ENCODE measurements around the gene PAPLN.

Gene PAPLN

DNA sequence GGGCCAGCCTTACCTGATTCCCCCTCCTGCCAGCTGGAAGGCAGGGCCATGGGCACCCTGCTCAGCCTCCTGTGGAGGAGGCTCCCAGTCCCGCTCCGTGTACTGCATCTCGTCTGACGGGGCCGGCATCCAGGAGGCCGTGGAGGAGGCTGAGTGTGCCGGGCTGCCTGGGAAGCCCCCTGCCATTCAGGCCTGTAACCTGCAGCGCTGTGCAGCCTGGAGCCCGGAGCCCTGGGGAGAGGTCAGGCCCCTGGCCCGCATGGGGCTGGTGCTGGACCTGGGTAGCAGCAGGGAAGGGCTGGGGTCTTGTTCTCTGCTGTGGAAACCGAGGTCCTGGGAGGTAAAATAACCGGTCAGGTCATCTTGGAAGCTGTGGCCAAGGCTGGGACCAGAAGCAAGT lies 16.4 kb downstream of the PAPLN start:
- in situ Hi-C loops (cut with MboI; ENCODE audit: low pct_unique_long_range_greater_than_20kb, low sequenced_read_pairs, unreplicated experiment), result no loop called here
- TF ChIP-seq CTCF (IDR thresholded peaks at IDR 0.05; ENCODE audit: extremely low read depth, insufficient read depth, missing control alignments), result no peak
- no peak for DNase-seq (ENCODE audit: low spot score)

- in situ Hi-C loops (cut with MboI; ENCODE audit: low pct_unique_long_range_greater_than_20kb, low sequenced_read_pairs, unreplicated experiment), result no loop called here
- no peak for TF ChIP-seq CTCF (IDR thresholded peaks at IDR 0.05; ENCODE audit: extremely low read depth, insufficient read depth, missing control alignments)
- no peak for DNase-seq (ENCODE audit: low spot score)
Measured at GRCh38 chr14:73254247-73255004, 17.1 kb downstream of the PAPLN start.

- in situ Hi-C loops (cut with MboI; ENCODE audit: low pct_unique_long_range_greater_than_20kb, low sequenced_read_pairs, unreplicated experiment), result no loop called here
- no peak for TF ChIP-seq CTCF (IDR thresholded peaks at IDR 0.05; ENCODE audit: extremely low read depth, insufficient read depth, missing control alignments)
- DNase-seq (ENCODE audit: low spot score), result no peak
Measured at GRCh38 chr14:73255005-73255400, 17.7 kb downstream of the PAPLN start.

DNA sequence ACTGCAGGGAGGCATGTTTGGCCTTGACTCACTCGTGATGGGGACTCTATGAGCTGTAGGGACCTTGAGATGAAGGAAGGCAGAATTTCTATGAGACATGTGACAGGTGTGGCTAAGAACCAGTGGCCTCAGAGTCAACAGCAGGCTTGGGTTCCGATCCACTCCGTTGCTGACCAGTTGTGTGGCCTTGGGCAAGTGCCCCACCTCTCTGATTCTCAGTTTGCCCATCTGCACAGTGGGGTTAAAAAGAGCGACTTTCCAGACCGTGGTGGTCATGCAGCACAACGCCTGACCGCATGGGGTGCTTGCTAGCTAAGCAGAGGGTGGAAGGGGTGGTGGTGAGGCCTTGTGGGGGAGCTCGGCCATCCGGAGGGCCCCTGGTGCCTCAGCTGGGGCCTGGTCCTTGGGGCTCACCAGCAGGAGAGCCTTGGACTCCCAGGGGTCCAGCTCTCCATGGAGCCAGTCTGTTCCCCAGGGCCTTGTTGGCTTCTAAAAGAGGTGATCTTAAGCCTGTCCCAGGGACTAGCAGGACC lies 18.5 kb downstream of the PAPLN start:
- in situ Hi-C loops (cut with MboI; ENCODE audit: low pct_unique_long_range_greater_than_20kb, low sequenced_read_pairs, unreplicated experiment), result no loop called here
- no peak for TF ChIP-seq CTCF (IDR thresholded peaks at IDR 0.05; ENCODE audit: extremely low read depth, insufficient read depth, missing control alignments)
- DNase-seq (ENCODE audit: low spot score), result no peak

DNA sequence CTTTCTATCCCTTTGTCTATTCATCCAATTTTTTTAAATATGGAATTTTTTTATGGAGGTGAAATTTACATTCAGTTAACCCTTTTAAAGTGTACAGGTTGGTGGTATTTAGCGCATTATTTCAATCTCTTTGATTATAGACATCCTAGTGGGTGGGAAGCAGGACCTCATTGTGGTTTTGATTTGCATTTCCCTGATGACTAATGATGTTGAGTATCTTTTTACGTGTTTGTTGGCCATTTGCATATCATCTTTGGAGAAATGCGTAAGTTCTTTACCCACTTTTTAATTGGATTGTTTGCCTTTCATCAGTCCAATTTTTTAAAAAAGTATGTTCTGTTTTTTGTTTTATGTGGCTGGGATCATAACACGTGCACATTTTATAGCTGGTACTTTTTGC lies 20.8 kb downstream of the PAPLN start:
- in situ Hi-C loops (cut with MboI; ENCODE audit: low pct_unique_long_range_greater_than_20kb, low sequenced_read_pairs, unreplicated experiment), result no loop called here
- no peak for DNase-seq (ENCODE audit: low spot score)
- TF ChIP-seq CTCF (IDR thresholded peaks at IDR 0.05; ENCODE audit: extremely low read depth, insufficient read depth, missing control alignments), result no peak

DNA sequence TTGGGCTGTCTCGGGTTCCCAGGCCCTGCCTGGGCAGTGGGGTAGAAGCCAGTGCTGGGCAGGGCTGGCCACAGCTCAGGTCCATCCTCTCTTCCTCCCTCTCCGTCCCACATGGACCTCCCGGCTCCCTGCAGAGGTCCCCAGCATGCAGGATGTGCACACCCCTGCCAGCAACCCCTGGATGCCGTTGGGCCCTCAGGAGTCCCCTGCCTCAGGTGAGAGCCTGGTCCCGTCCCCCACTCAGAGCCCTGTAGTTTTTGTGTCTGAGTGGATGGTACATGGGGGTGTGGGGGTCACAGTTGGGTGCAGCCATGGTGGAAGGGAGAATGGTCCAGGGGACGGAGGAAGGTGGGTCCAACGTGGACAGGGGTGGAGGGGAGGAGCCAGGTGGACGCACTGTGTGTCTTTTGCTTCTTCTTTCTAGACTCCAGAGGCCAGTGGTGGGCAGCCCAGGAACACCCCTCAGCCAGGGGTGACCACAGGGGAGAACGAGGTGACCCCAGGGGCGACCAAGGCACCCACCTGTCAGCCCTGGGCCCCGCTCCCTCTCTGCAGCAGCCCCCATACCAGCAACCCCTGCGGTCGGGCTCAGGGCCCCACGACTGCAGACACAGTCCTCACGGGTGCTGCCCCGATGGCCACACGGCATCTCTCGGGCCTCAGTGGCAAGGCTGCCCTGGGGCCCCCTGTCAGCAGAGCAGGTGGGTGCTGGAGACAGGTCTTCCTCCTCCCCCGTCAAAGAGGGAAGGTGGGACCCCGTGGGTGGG lies 21.7 kb downstream of the PAPLN start:
- TF ChIP-seq CTCF (IDR thresholded peaks at IDR 0.05; ENCODE audit: extremely low read depth, insufficient read depth, missing control alignments), result no peak
- in situ Hi-C loops (cut with MboI; ENCODE audit: low pct_unique_long_range_greater_than_20kb, low sequenced_read_pairs, unreplicated experiment), result no loop called here
- DNase-seq (ENCODE audit: low spot score), result no peak
